GM12865 (cell line): ENCODE results near the gene GGNBP2.
"Not testable (repeated sequence)": the region's sequence is repeated elsewhere in the genome, so short reads cannot be mapped to it uniquely, and the experiment has no call there.

Experiments
- DNase-seq: peaks from one replicate; pipeline ENCODE4 v3.0.0; 2010; ENCODE audit warnings: low read depth
- H3K4me3 ChIP-seq: 2 replicates; pipeline ENCODE4 v1.5.1; 2011; ENCODE audit warnings: mild to moderate bottlenecking, low read depth, low read length, control low read depth
- CTCF ChIP-seq: IDR thresholded peaks from 2 replicates; pipeline ENCODE4 v1.5.1; 2011; ENCODE audit warnings: low read length, control low read depth, low read depth, inconsistent platforms; ENCODE audit not compliant: insufficient read depth; ENCODE audit errors: missing control alignments

Gene GGNBP2

GRCh38 chr17:36507266-36507665 is 37.5 kb upstream of the GGNBP2 start:
- DNase-seq: no peak
- TF ChIP-seq CTCF: no peak
- no peak overlapping the region for H3K4me3 ChIP-seq

- H3K4me3 ChIP-seq, DNase-seq: not testable (repeated sequence)
Measured at GRCh38 chr17:36508439-36508838, 36.3 kb upstream of the GGNBP2 start.

- no peak overlapping the region for H3K4me3 ChIP-seq
- TF ChIP-seq CTCF: no peak
- DNase-seq: no peak
Measured at GRCh38 chr17:36509272-36509985, 35.3 kb upstream of the GGNBP2 start.

GRCh38 chr17:36510636-36511035 is 34.1 kb upstream of the GGNBP2 start:
- no peak for TF ChIP-seq CTCF
- H3K4me3 ChIP-seq: no peak overlapping the region
- no peak for DNase-seq

- no peak overlapping the region for H3K4me3 ChIP-seq
- TF ChIP-seq CTCF: no peak
- no peak for DNase-seq
Measured at GRCh38 chr17:36511216-36511615, 33.5 kb upstream of the GGNBP2 start.

GRCh38 chr17:36512641-36513040 is 32.1 kb upstream of the GGNBP2 start:
- no peak for TF ChIP-seq CTCF
- no peak for DNase-seq
- no peak overlapping the region for H3K4me3 ChIP-seq

GRCh38 chr17:36514856-36515255 is 29.9 kb upstream of the GGNBP2 start:
- no peak for DNase-seq
- no peak overlapping the region for H3K4me3 ChIP-seq
- TF ChIP-seq CTCF: no peak
